ENCODE data around the gene PRR23E.

PRR23E gene, protein sequence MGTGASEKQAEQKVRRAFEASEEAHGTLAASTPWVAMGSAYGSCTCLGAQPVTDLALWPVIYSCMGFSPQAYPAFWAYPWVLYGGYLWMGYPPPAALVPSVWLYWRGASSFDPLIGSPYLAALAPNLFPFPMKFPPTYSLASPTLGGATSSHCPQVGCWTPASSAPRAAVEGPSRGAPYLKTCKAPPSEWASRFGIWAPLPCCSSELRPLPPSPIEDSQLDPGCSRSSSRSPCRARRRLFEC

DNA sequence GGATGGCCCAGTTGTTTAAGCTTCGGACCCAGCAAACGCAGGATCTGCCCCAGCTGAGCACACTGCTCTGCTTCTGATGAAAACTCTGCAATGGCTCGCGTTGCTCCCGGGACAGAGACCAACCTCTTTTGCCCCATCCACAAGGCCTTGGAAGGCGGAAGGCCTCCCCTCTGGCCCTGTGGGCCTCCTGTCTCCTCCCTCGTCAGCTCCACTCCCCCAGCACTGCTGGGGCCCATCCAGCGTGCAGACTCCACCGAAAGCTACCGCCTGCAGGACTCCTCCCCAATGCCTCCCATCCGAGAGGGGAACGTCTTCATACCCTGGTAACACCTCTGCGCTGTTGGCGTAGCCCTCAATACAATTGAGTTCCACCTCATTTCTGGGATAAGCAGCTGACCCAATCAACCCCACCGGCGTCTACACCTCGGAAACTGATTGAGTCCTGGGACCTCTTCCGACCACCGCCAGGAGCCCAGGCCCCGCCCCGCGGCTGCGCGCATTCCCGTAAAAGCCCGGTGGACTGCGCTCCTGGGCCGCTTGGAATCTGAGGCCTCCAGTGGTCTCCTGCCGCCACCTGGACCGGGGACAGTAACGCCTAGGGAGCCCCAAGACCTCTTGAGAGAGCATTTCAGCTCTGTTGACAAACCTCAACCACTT lies at the start of gene PRR23E:
Gene PRR23E (plus strand): TSS at position 556 of the 657 bp plus-strand sequence. CDS start 3,555 bp downstream, outside the sequence.
- DNase-seq (ENCODE audit: low read depth) = no peak
- no peak within 1 kb of the TSS for H3K4me3 ChIP-seq (ENCODE audit: low read length)
- TF ChIP-seq, protein P1, sequence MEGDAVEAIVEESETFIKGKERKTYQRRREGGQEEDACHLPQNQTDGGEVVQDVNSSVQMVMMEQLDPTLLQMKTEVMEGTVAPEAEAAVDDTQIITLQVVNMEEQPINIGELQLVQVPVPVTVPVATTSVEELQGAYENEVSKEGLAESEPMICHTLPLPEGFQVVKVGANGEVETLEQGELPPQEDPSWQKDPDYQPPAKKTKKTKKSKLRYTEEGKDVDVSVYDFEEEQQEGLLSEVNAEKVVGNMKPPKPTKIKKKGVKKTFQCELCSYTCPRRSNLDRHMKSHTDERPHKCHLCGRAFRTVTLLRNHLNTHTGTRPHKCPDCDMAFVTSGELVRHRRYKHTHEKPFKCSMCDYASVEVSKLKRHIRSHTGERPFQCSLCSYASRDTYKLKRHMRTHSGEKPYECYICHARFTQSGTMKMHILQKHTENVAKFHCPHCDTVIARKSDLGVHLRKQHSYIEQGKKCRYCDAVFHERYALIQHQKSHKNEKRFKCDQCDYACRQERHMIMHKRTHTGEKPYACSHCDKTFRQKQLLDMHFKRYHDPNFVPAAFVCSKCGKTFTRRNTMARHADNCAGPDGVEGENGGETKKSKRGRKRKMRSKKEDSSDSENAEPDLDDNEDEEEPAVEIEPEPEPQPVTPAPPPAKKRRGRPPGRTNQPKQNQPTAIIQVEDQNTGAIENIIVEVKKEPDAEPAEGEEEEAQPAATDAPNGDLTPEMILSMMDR (conservative IDR thresholded peaks at IDR 0.05; ENCODE audit: low read depth, low read length) = no peak

DNA sequence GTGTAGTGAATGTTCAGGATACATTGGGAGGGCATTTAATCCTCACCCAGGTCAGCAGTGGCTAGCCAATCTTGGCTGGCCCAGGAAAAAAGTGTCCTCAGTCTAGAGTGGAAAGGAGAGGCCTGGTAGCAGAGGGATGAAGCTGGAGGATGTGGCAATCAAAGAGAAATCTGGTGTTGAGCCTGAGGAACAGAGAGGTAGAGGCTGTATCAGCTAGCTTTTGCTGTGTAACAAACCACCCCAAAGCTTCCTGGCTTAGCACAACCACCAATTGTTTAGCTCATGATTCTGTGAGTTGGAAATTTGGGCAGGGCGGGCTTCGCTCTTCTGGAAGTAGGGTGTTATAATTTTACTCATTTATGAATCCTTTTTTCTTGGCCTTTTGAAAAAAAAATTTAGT lies 49.8 kb upstream of the PRR23E start:
- no peak for DNase-seq (ENCODE audit: low read depth)
- H3K4me3 ChIP-seq (ENCODE audit: low read length) = no peak overlapping the region
- TF ChIP-seq, protein P1 (conservative IDR thresholded peaks at IDR 0.05; ENCODE audit: low read depth, low read length) = no peak

DNA sequence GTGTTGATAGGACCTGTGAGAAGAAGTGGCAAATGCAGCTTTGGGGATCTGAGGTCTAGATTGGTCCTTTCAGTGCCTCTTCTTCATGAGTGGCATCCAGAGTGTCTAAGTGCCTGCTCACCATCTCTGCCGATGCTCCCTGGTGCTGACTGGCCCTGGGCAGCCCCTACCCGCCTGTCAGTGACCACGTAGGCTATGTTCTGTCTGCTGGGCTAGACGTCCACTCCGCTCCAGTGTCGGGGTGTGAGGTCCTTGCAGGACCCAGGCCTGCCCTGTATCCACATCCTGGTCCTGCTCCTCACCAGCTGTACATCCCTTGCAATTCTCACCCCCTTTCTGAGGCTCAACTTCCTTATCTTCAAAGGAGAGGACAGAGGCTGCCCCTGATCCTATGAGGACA lies 48.3 kb upstream of the PRR23E start:
- TF ChIP-seq, protein P1 (conservative IDR thresholded peaks at IDR 0.05; ENCODE audit: low read depth, low read length) = no peak
- no peak for DNase-seq (ENCODE audit: low read depth)
- H3K4me3 ChIP-seq (ENCODE audit: low read length) = no peak overlapping the region

DNA sequence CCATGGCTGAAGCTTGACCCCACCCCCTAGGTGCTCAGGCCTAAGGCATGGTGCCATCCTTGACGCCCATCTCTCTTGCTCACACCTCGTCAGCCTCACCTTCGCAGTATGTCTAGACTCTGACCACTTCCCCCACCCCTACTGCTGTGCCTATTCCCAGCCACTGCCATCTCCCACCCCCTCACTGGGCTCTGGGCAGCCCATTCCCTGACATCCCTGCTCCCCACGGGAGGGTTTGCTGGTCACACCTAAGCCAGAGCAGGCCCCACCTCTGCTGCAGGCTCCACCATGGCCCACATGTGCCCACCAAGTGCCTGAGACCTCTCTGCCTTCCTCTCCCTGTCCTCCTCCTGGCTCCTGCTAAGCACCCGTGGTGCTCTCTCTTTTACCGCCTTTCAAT lies 47.7 kb upstream of the PRR23E start:
- no peak for DNase-seq (ENCODE audit: low read depth)
- no peak overlapping the region for H3K4me3 ChIP-seq (ENCODE audit: low read length)
- TF ChIP-seq, protein P1 (conservative IDR thresholded peaks at IDR 0.05; ENCODE audit: low read depth, low read length) = no peak

DNA sequence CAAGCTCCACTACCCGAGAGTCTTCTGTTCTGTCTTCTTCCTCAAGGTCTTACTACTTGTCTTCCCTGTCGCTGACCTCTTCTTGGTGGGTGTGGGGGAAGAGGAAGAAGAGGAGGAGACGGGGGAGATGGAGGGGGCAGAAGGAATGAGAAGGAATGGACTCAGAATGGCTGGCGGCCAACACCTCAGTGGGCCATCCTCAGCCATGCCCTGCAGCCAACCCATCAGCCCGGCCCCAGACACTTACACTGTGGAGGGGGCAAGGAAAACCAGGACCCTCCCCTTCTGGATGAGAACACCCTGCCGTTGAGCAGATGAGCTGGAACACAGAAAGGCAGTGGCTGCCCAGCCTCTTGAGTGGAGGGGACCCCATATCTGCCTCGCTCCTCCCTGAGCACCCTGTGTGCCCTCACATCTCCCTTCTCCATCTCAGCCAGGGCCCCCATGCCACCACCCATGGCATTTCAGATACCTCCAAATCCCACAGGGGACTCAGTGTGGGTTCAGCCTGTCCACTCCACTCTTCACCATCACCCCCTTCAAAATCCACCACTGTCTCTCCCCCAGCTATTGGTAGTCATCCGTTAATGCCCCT lies 45.5 kb upstream of the PRR23E start:
- TF ChIP-seq, protein P1 (conservative IDR thresholded peaks at IDR 0.05; ENCODE audit: low read depth, low read length) = no peak

DNA sequence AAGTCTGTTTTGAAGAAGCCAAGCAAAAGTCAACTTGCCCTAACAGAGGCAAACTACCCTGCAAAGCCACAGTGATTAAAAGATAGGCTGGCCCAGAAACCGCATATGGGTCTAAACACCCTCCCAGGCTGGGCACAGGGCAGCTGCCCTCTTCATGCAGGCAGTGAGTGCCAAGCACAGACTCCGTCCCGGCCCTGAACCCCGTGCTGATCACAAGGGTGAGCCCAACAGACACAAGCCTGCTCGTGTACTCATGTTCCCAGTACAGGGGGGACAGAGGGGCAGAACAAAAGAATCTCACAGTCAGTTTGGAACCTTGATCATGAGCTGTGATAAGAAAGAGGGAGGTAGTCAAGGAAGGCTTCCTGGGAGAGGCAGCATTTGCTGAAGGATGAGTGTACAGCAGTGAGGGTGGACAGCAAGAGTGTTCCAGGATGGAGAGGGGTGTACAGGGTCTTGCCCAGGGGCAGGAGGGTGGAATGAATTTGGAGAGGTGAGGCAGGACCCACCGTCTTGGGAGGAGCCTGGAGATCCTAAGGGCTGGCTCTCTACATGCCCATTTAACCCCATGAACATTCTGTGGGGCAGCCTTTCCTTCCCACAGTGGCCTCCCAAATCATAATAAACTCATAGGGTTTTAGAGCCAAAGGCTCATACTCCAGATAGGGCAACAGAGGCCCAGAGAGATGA lies 43.2 kb upstream of the PRR23E start:
- DNase-seq (ENCODE audit: low read depth) = no peak
- TF ChIP-seq, protein P1 (conservative IDR thresholded peaks at IDR 0.05; ENCODE audit: low read depth, low read length) = no peak
- no peak overlapping the region for H3K4me3 ChIP-seq (ENCODE audit: low read length)

More for the DNA sequence above, 45.5 kb upstream of the PRR23E start:
- no peak for DNase-seq (ENCODE audit: low read depth)
- H3K4me3 ChIP-seq (ENCODE audit: low read length) = no peak overlapping the region
